ENCODE measurements around the gene AGAP1.

DNA sequence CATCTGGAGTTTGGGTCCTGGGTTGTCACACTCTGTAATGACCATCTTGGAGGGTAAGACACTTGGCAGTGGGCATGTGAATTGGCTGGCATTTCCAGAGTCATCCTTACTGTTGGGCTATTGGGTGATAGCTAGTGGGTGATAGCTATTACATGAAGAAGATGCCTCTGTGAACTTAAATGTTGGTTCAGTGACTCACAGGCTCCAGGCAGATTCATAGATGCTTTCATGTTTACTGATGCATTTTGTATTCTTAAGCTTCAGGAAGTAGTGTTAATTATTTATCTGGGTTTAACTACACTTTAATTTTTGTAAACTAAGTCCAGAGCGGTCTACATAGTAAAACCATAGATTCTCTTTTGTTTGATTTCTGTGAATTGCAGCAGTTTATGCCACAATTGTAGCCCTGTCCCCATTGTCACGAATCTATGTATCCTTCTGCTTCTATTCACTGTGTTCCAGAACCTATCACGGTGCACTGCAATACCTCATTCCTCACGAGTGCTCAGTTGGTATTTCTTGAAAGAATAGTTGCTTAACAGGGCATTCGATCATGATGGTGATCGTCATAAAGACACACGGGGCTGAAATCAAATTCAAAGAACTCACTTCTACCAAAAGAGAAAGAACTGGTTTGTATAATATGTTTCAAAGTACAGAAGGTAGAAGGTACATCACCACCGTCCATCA, 594.7 kb downstream of the AGAP1 start:
- TF ChIP-seq POLR2AphosphoS5 (IDR thresholded peaks at IDR 0.05; ENCODE audit: low read depth, low read length) (no peak), REST (IDR thresholded peaks at IDR 0.05; ENCODE audit: insufficient read depth in 1 of 2, low read depth in 2 of 2, low read length in 2 of 2) (no peak), TAF1 (IDR thresholded peaks at IDR 0.05; ENCODE audit: borderline replicate concordance, insufficient read depth, low read length) (no peak), FOXP2 (optimal IDR thresholded peaks at IDR 0.05; ENCODE audit: borderline replicate concordance, extremely low read depth, extremely low read length, insufficient read depth) (no peak)
